ENCODE results near the gene PPP1R3D. TPM values are rescaled to one million over a fixed set of nuclear protein-coding genes. Genes with fewer than 3 reads are reported as not detected.

PPP1R3D gene
- total RNA-seq, 1 experiment from 2014 or later, result 3.1 TPM

DNA sequence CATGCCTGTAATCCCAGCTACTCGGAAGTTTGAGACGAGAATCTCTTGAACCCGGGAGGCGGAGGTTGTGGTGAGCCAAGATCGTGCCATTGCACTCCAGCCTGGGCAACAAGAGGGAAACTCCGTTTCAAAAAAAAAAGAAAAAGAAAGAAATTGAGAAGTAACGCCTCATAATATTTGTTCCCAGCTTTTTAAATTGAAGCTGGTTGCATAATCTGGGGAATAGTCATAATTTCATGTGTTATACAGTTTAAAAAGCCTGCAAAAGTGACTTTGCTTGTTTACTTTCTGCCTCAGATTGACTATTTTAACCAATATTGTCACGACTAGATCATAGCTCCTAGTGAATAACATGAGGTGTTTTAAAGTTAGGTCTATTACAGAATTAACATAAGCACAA is 7.3 kb upstream of the PPP1R3D start:
- Histone ChIP-seq H2BK120ac (ENCODE audit: low read depth, low read length, poor library complexity, severe bottlenecking) (no peak overlapping the region), H3K4me2 (ENCODE audit: insufficient read depth, insufficient read length, low read length) (no peak overlapping the region), H2BK20ac (ENCODE audit: low read depth, low read length, poor library complexity, severe bottlenecking) (no peak overlapping the region), H3K56ac (ENCODE audit: insufficient read length, low read depth, low read length) (no peak overlapping the region), H3K9ac (ENCODE audit: extremely low read depth, insufficient read length, low read length) (no peak overlapping the region), H2AFZ (ENCODE audit: low read length) (no peak overlapping the region), H3K9me3 (ENCODE audit: control insufficient read depth, low read depth, low read length) (no peaks in the 10 kb centered on the region), H3K18ac (ENCODE audit: insufficient read length, low read depth, low read length) (no peak overlapping the region), H3K79me1 (ENCODE audit: insufficient read depth, low read depth, low read length, poor library complexity, severe bottlenecking) (no peaks in the 10 kb centered on the region), H3K4me1 (ENCODE audit: insufficient read depth, low read length) (no peaks in the 10 kb centered on the region), H3K14ac (ENCODE audit: insufficient read depth, low read length) (no peak overlapping the region), H3T11ph (ENCODE audit: low read length) (no peak overlapping the region), H3K23me2 (ENCODE audit: insufficient read length, low read depth, low read length, poor library complexity, severe bottlenecking) (no peaks in the 10 kb centered on the region), H4K5ac (ENCODE audit: insufficient read length, low read depth, low read length) (no peak overlapping the region), H2BK5ac (ENCODE audit: insufficient read length, low read length) (no peak overlapping the region), H3K4ac (ENCODE audit: low read depth, low read length) (no peak overlapping the region), H3K27ac (ENCODE audit: insufficient read length, low read depth, low read length) (no peak overlapping the region), H4K8ac (replicated peaks; ENCODE audit: insufficient read length, low read depth, low read length) (no peak overlapping the region), H4K91ac (ENCODE audit: insufficient read length, low read depth, low read length) (no peak overlapping the region), H2BK12ac (ENCODE audit: insufficient read length, low read depth, low read length) (no peak overlapping the region), H3K23ac (ENCODE audit: insufficient read length, low read depth, low read length) (no peak overlapping the region), H2BK15ac (ENCODE audit: low read depth, low read length) (no peak overlapping the region), H4K20me1 (ENCODE audit: control insufficient read depth, insufficient read depth, insufficient read length) (no peaks in the 10 kb centered on the region), H2AK5ac (ENCODE audit: insufficient read length, low read length) (no peak overlapping the region), H3K79me2 (ENCODE audit: insufficient read depth, low read length) (no peaks in the 10 kb centered on the region), H3K27me3 (ENCODE audit: insufficient read depth, low read length) (no peaks in the 10 kb centered on the region)
- H3K9me3 Mint-ChIP-seq, result no peaks in the 10 kb centered on the region; a peak in 1 of 5 replicates
- H3K27me3 Mint-ChIP-seq (ENCODE audit: low read depth), result no peaks in the 10 kb centered on the region
- H3K27ac Mint-ChIP-seq, result no peak overlapping the region
- no peak for DNase-seq
- no peak overlapping the region for H3K4me3 Mint-ChIP-seq
- WGBS (ENCODE audit: extremely low coverage, insufficient read length, low lambda C conversion rate), result no CpG with 5 or more reads among the region's 8 CpGs
- TF ChIP-seq, protein P1, sequence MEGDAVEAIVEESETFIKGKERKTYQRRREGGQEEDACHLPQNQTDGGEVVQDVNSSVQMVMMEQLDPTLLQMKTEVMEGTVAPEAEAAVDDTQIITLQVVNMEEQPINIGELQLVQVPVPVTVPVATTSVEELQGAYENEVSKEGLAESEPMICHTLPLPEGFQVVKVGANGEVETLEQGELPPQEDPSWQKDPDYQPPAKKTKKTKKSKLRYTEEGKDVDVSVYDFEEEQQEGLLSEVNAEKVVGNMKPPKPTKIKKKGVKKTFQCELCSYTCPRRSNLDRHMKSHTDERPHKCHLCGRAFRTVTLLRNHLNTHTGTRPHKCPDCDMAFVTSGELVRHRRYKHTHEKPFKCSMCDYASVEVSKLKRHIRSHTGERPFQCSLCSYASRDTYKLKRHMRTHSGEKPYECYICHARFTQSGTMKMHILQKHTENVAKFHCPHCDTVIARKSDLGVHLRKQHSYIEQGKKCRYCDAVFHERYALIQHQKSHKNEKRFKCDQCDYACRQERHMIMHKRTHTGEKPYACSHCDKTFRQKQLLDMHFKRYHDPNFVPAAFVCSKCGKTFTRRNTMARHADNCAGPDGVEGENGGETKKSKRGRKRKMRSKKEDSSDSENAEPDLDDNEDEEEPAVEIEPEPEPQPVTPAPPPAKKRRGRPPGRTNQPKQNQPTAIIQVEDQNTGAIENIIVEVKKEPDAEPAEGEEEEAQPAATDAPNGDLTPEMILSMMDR (conservative IDR thresholded peaks at IDR 0.05), result no peak
- H3K36me3 Mint-ChIP-seq (ENCODE audit: insufficient read depth in 1 of 3, low read depth in 3 of 3), result peaks cover 6 to 18% (median 15%) of the 10 kb centered on the region in 3 experiments; a peak in 5 of 7 replicates
- peaks cover 11 to 15% of the 10 kb centered on the region in 2 experiments for H3K4me1 Mint-ChIP-seq

Data from H9 (cell line).